Keratinocyte (primary cell): Measurements from ENCODE around the gene FCGR3B.
"Not testable (repeated sequence)": the region's sequence is repeated elsewhere in the genome, so short reads cannot be mapped to it uniquely, and the experiment has no call there.

Experiments used
- CTCF ChIP-seq, 3 experiments: IDR thresholded peaks in 1 of 3; conservative IDR thresholded peaks in 1 of 3; optimal IDR thresholded peaks in 1 of 3; 2 replicates in 2 of 3; 3 replicates in 1 of 3; pipeline versions ENCODE3 to v1.5.1; 2011; ENCODE audit warnings: low read length in 3 of 3, mild to moderate bottlenecking in 3 of 3, moderate library complexity in 2 of 3, control low read depth in 1 of 3, inconsistent platforms in 1 of 3; ENCODE audit not compliant: insufficient read depth in 2 of 3; ENCODE audit errors: extremely low read depth in 1 of 3
- EZH2 ChIP-seq: IDR thresholded peaks from one replicate; pipeline ENCODE4 v1.6.1; 2012; ENCODE audit warnings: inconsistent platforms, mild to moderate bottlenecking, low read length, moderate library complexity

DNA sequence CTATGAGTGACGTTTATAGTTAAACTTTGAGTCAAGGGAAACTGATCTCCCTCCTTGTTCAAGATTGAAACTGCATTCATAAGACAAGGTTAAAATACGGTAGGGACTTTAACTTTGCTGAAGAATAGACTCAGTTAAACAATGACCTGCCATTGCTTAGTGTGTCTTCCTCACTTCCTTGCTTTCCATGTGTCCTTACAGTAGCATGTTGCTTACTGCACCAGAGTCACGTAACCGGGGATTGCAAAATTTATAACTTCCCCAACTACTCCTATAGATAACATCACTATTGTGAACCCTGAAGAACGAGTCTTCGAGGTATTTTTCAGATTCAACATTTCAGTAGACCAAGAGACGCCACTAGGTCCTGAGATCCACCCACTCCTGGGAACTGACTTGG is 22.6 kb upstream of the FCGR3B start:
- not testable (repeated sequence) for TF ChIP-seq CTCF (optimal IDR thresholded peaks at IDR 0.05 in 1 of 3, IDR thresholded peaks at IDR 0.05 in 1 of 3, conservative IDR thresholded peaks at IDR 0.05 in 1 of 3; ENCODE audit: extremely low read depth in 1 of 3, insufficient read depth in 2 of 3, low read length in 3 of 3); EZH2
